Epidermal melanocyte (primary cell): ENCODE measurements around the gene CDK5RAP2.
"Not testable (repeated sequence)": the region's sequence is repeated elsewhere in the genome, so short reads cannot be mapped to it uniquely, and the experiment has no call there.

ENCODE experiments used
- DNase-seq: peaks from one replicate; pipeline ENCODE4 v3.0.0; 2011; ENCODE audit warnings: low spot score; ENCODE audit not compliant: insufficient read length

The CDK5RAP2 gene

GRCh38 chr9:120545701-120546550 is 34.0 kb downstream of the CDK5RAP2 start:
- DNase-seq: no peak

GRCh38 chr9:120544441-120544840 is 35.5 kb downstream of the CDK5RAP2 start:
- no peak for DNase-seq

GRCh38 chr9:120542701-120543490 is 37.1 kb downstream of the CDK5RAP2 start:
- DNase-seq: no peak

GRCh38 chr9:120541921-120542320 is 38.0 kb downstream of the CDK5RAP2 start:
- DNase-seq: no peak

GRCh38 chr9:120539951-120540350 is 40.0 kb downstream of the CDK5RAP2 start:
- DNase-seq: no peak

- DNase-seq: no peak
These were observed 41.6 kb downstream of the CDK5RAP2 start for GRCh38 chr9:120538339-120538738.

- DNase-seq: no peak
These were observed 42.9 kb downstream of the CDK5RAP2 start for GRCh38 chr9:120536949-120537640.

GRCh38 chr9:120536094-120536493 is 43.9 kb downstream of the CDK5RAP2 start:
- DNase-seq: no peak

GRCh38 chr9:120534266-120534665 is 45.7 kb downstream of the CDK5RAP2 start:
- DNase-seq: no peak

GRCh38 chr9:120532891-120533290 is 47.1 kb downstream of the CDK5RAP2 start:
- DNase-seq: no peak

- DNase-seq: no peak
These were observed 47.5 kb downstream of the CDK5RAP2 start for GRCh38 chr9:120532475-120532874.

GRCh38 chr9:120531683-120532300 is 48.2 kb downstream of the CDK5RAP2 start:
- no peak for DNase-seq

- DNase-seq: not testable (repeated sequence)
These were observed 49.6 kb downstream of the CDK5RAP2 start for GRCh38 chr9:120530220-120530832.

GRCh38 chr9:120528829-120529228 is 51.1 kb downstream of the CDK5RAP2 start:
- no peak for DNase-seq

- no peak for DNase-seq
These were observed 51.6 kb downstream of the CDK5RAP2 start for GRCh38 chr9:120528327-120528726.

GRCh38 chr9:120526534-120526933 is 53.4 kb downstream of the CDK5RAP2 start:
- no peak for DNase-seq

- no peak for DNase-seq
These were observed 55.1 kb downstream of the CDK5RAP2 start for GRCh38 chr9:120524863-120525262.

- no peak for DNase-seq
These were observed 55.9 kb downstream of the CDK5RAP2 start for GRCh38 chr9:120524038-120524437.

- no peak for DNase-seq
These were observed 57.4 kb downstream of the CDK5RAP2 start for GRCh38 chr9:120522558-120522957.

GRCh38 chr9:120522032-120522431 is 57.9 kb downstream of the CDK5RAP2 start:
- no peak for DNase-seq

- no peak for DNase-seq
These were observed 58.9 kb downstream of the CDK5RAP2 start for GRCh38 chr9:120521101-120521500.
